Uterus (tissue), 2 donors: ENCODE results near the gene HIVEP2.

ENCODE experiments used
- POLR2A ChIP-seq, 2 donors: fragments of 450-650 bp; IDR thresholded peaks; one replicate each; pipeline ENCODE4 v1.6.1; 2016; ENCODE audit warnings: antibody characterized with exemption in 2 of 2, mild to moderate bottlenecking in 1 of 2, moderate library complexity in 1 of 2
- TF ChIP-seq, protein P1 (sequence below), 4 experiments: fragments of 200-600 bp in 2 of 4; fragments of 450-650 bp in 2 of 4; sonication (generic) in 2 of 4; IDR thresholded peaks; one replicate each; pipeline ENCODE4 v1.5.1; 2016 to 2019; ENCODE audit warnings: antibody characterized with exemption in 4 of 4, mild to moderate bottlenecking in 2 of 4, moderate library complexity in 1 of 4

GRCh38 chr6:142860498-142860897 is 84.5 kb downstream of the HIVEP2 start:
- TF ChIP-seq, protein P1, sequence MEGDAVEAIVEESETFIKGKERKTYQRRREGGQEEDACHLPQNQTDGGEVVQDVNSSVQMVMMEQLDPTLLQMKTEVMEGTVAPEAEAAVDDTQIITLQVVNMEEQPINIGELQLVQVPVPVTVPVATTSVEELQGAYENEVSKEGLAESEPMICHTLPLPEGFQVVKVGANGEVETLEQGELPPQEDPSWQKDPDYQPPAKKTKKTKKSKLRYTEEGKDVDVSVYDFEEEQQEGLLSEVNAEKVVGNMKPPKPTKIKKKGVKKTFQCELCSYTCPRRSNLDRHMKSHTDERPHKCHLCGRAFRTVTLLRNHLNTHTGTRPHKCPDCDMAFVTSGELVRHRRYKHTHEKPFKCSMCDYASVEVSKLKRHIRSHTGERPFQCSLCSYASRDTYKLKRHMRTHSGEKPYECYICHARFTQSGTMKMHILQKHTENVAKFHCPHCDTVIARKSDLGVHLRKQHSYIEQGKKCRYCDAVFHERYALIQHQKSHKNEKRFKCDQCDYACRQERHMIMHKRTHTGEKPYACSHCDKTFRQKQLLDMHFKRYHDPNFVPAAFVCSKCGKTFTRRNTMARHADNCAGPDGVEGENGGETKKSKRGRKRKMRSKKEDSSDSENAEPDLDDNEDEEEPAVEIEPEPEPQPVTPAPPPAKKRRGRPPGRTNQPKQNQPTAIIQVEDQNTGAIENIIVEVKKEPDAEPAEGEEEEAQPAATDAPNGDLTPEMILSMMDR (IDR thresholded peaks at IDR 0.05), result no peak
- TF ChIP-seq POLR2A (IDR thresholded peaks at IDR 0.05), result no peak
